Neural cell (in vitro differentiated cells): ENCODE measurements around the gene LSMEM2. TPM values are rescaled to one million over a fixed set of nuclear protein-coding genes. Genes with fewer than 3 reads are reported as not detected.

Experiments
- H2AFZ ChIP-seq: fragments of 200-600, 300-800 bp; sonication (generic), shearing (Covaris generic); 2 replicates; pipeline ENCODE4 v1.6.0; 2014; ENCODE audit warnings: low read depth, mild to moderate bottlenecking, antibody characterized with exemption, low read length, moderate library complexity
- H3F3A ChIP-seq: fragments of 200-600 bp; shearing (Covaris generic); 2 replicates; pipeline ENCODE4 v1.6.1; 2016; ENCODE audit warnings: mild to moderate bottlenecking, moderate library complexity, mixed read lengths, antibody characterized with exemption, low read length; ENCODE audit not compliant: insufficient read depth, poor library complexity, severe bottlenecking
- H3K27ac ChIP-seq: fragments of 200-600, 300-800 bp; sonication (generic), shearing (Covaris generic); 2 replicates; pipeline ENCODE4 v1.5.1; 2014; ENCODE audit warnings: mild to moderate bottlenecking, low read length, moderate library complexity
- H3K27me3 ChIP-seq: fragments of 300-800, 200-600 bp; sonication (generic), shearing (Covaris generic); 2 replicates; pipeline ENCODE4 v1.6.0; 2014; ENCODE audit warnings: mild to moderate bottlenecking, low read depth, low read length, moderate library complexity; ENCODE audit not compliant: insufficient read depth
- H3K36me3 ChIP-seq: fragments of 300-800, 200-600 bp; sonication (generic), shearing (Covaris generic); 2 replicates; pipeline ENCODE4 v1.5.1; 2014; ENCODE audit warnings: mild to moderate bottlenecking, antibody characterized with exemption, low read length, moderate library complexity; ENCODE audit not compliant: insufficient read depth
- H3K4me2 ChIP-seq: fragments of 300-800, 200-600 bp; sonication (generic), shearing (Covaris generic); 2 replicates; pipeline ENCODE4 v1.6.0; 2014; ENCODE audit warnings: mild to moderate bottlenecking, low read length
- H3K4me3 ChIP-seq: fragments of 300-800, 200-600 bp; sonication (generic), shearing (Covaris generic); 2 replicates; pipeline ENCODE4 v1.5.1; 2014; ENCODE audit warnings: mild to moderate bottlenecking, low read length, moderate library complexity
- H3K79me2 ChIP-seq: fragments of 200-600 bp; shearing (Covaris generic); replicated peaks from 2 replicates; pipeline ENCODE4 v1.6.0; 2014; ENCODE audit warnings: mild to moderate bottlenecking, low read length, moderate library complexity; ENCODE audit not compliant: insufficient read depth
- H3K9ac ChIP-seq: fragments of 300-800, 200-600 bp; sonication (generic), shearing (Covaris generic); 2 replicates; pipeline ENCODE4 v1.6.1; 2016; ENCODE audit warnings: mild to moderate bottlenecking, low read length, mixed read lengths
- H3K9me2 ChIP-seq: fragments of 200-600 bp; shearing (Covaris generic); 2 replicates; pipeline ENCODE4 v1.6.1; 2016; ENCODE audit warnings: mild to moderate bottlenecking, low read length, mixed read lengths; ENCODE audit not compliant: insufficient read depth
- H3K9me3 ChIP-seq: fragments of 200-600, 300-800 bp; sonication (generic), shearing (Covaris generic); 2 replicates; pipeline ENCODE4 v1.6.1; 2016; ENCODE audit warnings: mild to moderate bottlenecking, mixed run types, low read length, moderate library complexity, mixed read lengths
- H4K20me1 ChIP-seq: fragments of 200-600 bp; shearing (Covaris generic); 2 replicates; pipeline ENCODE4 v1.6.1; 2016; ENCODE audit warnings: mild to moderate bottlenecking, mixed run types; ENCODE audit not compliant: insufficient read depth
- CTCF ChIP-seq: fragments of 450-650 bp; IDR thresholded peaks from 2 replicates; pipeline ENCODE4 v1.5.1; 2014; ENCODE audit warnings: antibody characterized with exemption, mild to moderate bottlenecking, moderate library complexity; ENCODE audit not compliant: poor library complexity, severe bottlenecking
- EP300 ChIP-seq: fragments of 450-650 bp; conservative IDR thresholded peaks from 2 replicates; pipeline ENCODE4 v1.6.1; 2014; ENCODE audit warnings: antibody characterized with exemption, mild to moderate bottlenecking, moderate library complexity; ENCODE audit not compliant: poor library complexity, severe bottlenecking
- EZH2 ChIP-seq: fragments of 200-600, 300-800 bp; shearing (Covaris generic), sonication (generic); IDR thresholded peaks from 2 replicates; pipeline ENCODE4 v1.6.1; 2014; ENCODE audit warnings: antibody characterized with exemption, low read length, borderline replicate concordance, mild to moderate bottlenecking; ENCODE audit not compliant: insufficient read depth, poor library complexity, severe bottlenecking
- MXI1 ChIP-seq: fragments of 450-650 bp; conservative IDR thresholded peaks from 2 replicates; pipeline ENCODE4 v1.6.1; 2014; ENCODE audit warnings: antibody characterized with exemption, mild to moderate bottlenecking; ENCODE audit not compliant: poor library complexity, severe bottlenecking
- POLR2AphosphoS5 ChIP-seq: IDR thresholded peaks from 2 replicates; pipeline ENCODE4 v1.6.1; 2012
- RAD21 ChIP-seq: fragments of 450-650 bp; conservative IDR thresholded peaks from 2 replicates; pipeline ENCODE4 v1.6.1; 2014; ENCODE audit warnings: antibody characterized with exemption, mild to moderate bottlenecking, moderate library complexity
- REST ChIP-seq: IDR thresholded peaks from 2 replicates; pipeline ENCODE4 v1.6.1; 2012; ENCODE audit warnings: borderline replicate concordance
- SMC3 ChIP-seq: fragments of 450-650 bp; conservative IDR thresholded peaks from 2 replicates; pipeline ENCODE4 v1.6.1; 2014; ENCODE audit warnings: antibody characterized with exemption, mild to moderate bottlenecking, moderate library complexity; ENCODE audit not compliant: poor library complexity
- TAF1 ChIP-seq: IDR thresholded peaks from 2 replicates; pipeline ENCODE4 v1.6.1; 2012; ENCODE audit warnings: low read depth
- polyA plus RNA-seq: library from polyadenylated mRNA; depleted of rRNA; stranded (reverse); fragments of >200 nt; gene quantifications from 2 replicates; pipeline ENCODE4 v1.2.3, GENCODE V29; 2014

Gene LSMEM2
- polyA plus RNA-seq, 1 donor from 2014 or later, result not detected

DNA sequence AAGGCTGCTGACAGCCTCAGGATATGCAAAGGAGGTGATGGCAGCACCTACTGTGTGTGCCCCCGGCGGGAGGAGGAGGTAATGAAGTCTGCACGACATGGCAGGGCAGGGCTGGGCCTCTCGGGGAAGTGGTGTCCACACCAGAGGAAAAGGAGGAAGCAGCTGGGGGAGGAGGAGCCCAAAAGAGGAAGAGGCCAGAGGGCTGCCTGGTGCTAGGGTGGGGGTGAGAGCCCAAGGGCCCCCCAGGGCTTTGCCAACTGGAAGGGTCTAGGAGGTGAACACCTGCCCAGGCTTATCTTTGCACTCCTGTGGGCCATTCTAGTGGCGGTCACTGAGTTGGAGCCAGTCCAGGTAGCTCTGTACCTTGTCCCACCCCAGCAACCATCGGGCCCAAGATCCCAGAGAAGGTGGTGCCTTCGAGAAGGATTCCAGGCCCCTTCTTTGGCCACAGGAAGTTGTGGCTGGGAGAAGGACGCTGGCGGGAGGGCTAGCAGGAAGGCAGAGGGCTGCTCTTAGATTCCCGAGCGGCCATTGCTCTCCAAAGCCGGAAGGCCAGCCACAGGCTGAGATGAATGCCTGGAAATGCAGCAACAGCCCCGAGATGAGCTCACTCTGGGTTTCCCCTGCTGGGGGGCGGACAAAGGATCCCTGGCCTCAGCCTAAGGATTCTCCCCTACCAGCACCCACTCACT, 35.9 kb upstream of the LSMEM2 start:
- no peak overlapping the region for H3K4me3 ChIP-seq

GRCh38 chr3:50243543-50243895, 35.4 kb upstream of the LSMEM2 start:
- Histone ChIP-seq H3K27ac (no peak overlapping the region), H3K9me3 (no peaks in the 10 kb centered on the region), H3K36me3 (no peaks in the 10 kb centered on the region), H3F3A (no peaks in the 10 kb centered on the region), H3K27me3 (no peaks in the 10 kb centered on the region), H3K4me3 (no peak overlapping the region), H4K20me1 (no peaks in the 10 kb centered on the region), H3K9ac (no peak overlapping the region), H3K4me2 (no peak overlapping the region), H3K9me2 (no peaks in the 10 kb centered on the region), H2AFZ (no peak overlapping the region), H3K79me2 (peaks cover 88% of the 10 kb centered on the region)
- no peak for TF ChIP-seq EP300
- TF ChIP-seq MXI1, result no peak
- no peak for TF ChIP-seq EZH2
- no peak for TF ChIP-seq CTCF
- TF ChIP-seq REST, result no peak

More for the DNA sequence above, 35.9 kb upstream of the LSMEM2 start:
- Histone ChIP-seq H3K36me3 (no peaks in the 10 kb centered on the region), H2AFZ (no peak overlapping the region), H3K27ac (no peak overlapping the region), H3F3A (no peaks in the 10 kb centered on the region), H4K20me1 (no peaks in the 10 kb centered on the region), H3K79me2 (peaks cover 88% of the 10 kb centered on the region), H3K4me2 (no peak overlapping the region), H3K9me2 (no peaks in the 10 kb centered on the region), H3K27me3 (no peaks in the 10 kb centered on the region), H3K9me3 (no peaks in the 10 kb centered on the region), H3K9ac (no peak overlapping the region)
- TF ChIP-seq EZH2 (no peak), POLR2AphosphoS5 (no peak), TAF1 (no peak), SMC3 (no peak), MXI1 (no peak), RAD21 (no peak), REST (no peak), EP300 (no peak), CTCF (no peak)
